ENCODE measurements around the gene USP48. TPM values are rescaled to one million over a fixed set of nuclear protein-coding genes. Genes with fewer than 3 reads are reported as not detected.

Gene USP48
- polyA plus RNA-seq, 2 of the 4 experiments (the other 2 are of a cell fraction) = 22.8 to 27.4 TPM

DNA sequence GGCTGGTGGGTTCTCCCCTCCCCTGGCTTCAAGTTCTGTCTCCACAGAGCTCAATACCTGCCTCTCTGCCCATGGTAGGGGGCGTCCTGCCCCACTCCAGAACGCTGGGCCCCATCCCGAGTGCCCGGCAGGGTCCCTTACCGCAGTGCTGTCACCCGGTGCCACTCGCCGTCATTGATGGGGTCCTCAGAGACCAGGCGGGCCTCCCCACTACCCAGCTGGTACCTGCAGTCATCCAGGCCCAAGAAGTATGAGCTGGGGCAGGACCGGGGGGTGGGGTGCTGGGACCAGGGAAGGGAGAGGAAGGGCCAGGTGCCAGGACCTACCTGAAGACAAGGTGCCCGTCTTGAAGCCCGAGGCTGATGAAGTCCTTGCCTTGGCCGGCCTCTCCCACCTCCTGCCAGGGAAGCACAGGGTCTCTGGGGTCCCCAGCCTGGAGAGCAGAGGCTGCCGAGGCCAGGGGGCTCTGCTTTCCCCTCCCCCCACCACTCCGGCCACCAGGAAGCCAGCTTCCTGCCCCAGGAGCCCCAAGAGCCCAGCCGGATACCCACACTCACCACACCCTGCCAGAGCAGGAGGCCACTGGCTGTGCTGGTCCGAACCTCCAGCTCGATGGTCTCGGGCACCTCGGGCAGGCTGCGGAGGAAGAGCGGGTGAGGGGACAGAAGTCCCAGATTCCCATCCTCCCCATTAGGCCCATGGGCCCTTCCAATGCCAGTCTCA, 41.2 kb upstream of the USP48 start:
- Histone ChIP-seq H3K9me3 (no peaks in the 10 kb centered on the region), H3K4me3 (no peak overlapping the region), H3K4me1 (no peaks in the 10 kb centered on the region), H3K27ac (no peak overlapping the region), H3K4me2 (no peak overlapping the region)
- FAIRE-seq = no peak
- TF ChIP-seq CBX8 (IDR thresholded peaks at IDR 0.05) = no peak
- TF ChIP-seq CHD4 (IDR thresholded peaks at IDR 0.05; ENCODE audit: borderline replicate concordance) = no peak
- no peak for TF ChIP-seq EHF (CRISPR knock-in tag; IDR thresholded peaks at IDR 0.05)
- TF ChIP-seq RFX5 (IDR thresholded peaks at IDR 0.05) = no peak
- TF ChIP-seq MYC (IDR thresholded peaks at IDR 0.05; ENCODE audit: borderline replicate concordance, low read length) = no peak
- TF ChIP-seq FOXS1 (CRISPR knock-in tag; IDR thresholded peaks at IDR 0.05) = no peak
- no peak for TF ChIP-seq SREBF2 (IDR thresholded peaks at IDR 0.05)
- no peak for TF ChIP-seq ZFP36 (IDR thresholded peaks at IDR 0.05; ENCODE audit: borderline replicate concordance, partially characterized antibody)
- TF ChIP-seq HOXA7 (CRISPR knock-in tag; IDR thresholded peaks at IDR 0.05) = no peak
- ChIA-PET CTCF (interaction anchor here (0.6 kb wide), 1 partner anchor 30 kb away, joined by 3 read pairs; no protein-coding TSS in a partner anchor), POLR2A (no interaction called here)
- WGBS (ENCODE audit: missing lambda C conversion rate) = 75% methylated on average over 4 of the region's 22 CpGs
- ATAC-seq = no peak
- DNase-seq (ENCODE audit: low read depth in 1 of 2, low spot score in 1 of 2) = no peak

DNA sequence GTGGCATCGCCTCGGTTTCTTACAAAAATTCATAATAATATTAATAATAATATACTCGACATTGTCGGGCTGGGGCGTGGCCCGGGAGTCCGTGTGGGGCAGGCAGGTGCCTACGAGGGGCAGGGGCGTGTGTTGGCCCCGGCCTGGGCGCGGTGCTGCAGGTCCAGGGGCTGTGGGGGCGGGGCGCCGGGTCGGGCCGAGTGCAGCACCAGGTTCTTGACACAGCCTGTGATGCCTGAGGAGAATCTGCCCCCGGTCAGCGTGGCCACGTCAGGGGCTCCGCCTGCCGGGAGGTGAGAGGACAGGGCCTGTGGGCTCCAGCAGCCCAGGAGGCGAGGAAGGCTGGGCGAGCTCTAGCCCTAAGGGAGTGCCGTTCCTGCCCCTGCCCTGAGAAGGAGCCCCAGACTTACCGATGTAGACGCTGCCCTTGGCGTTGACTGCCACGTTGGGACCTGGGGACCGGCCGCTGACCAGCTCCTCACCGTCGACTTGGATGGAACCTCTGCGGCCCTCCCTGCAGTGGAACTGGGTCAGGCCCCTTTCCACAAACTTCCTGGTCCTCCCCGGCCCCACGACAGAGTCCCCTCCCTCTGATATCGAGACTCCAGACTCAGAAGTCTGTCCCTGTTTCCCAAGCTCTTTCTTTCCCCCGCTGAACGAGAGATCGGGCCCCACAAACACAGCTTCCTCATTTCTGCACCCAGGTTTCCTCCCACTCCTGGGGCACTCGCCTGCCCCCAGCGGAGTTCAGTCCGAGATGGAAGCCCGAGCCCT, 40.4 kb upstream of the USP48 start:
- no peak for FAIRE-seq
- no peak overlapping the region for H3K4me2 ChIP-seq
- WGBS (ENCODE audit: missing lambda C conversion rate) = 92% methylated on average over 38 of the region's 44 CpGs
- no peak for DNase-seq (ENCODE audit: low read depth in 1 of 2, low spot score in 1 of 2)
- TF ChIP-seq FOXS1 (CRISPR knock-in tag; IDR thresholded peaks at IDR 0.05) (no peak), GATA3 (IDR thresholded peaks at IDR 0.05; ENCODE audit: borderline replicate concordance) (no peak), ZSCAN20 (CRISPR knock-in tag; IDR thresholded peaks at IDR 0.05) (no peak), CHD2 (IDR thresholded peaks at IDR 0.05; ENCODE audit: low read length, partially characterized antibody) (no peak), ZC3H11A (IDR thresholded peaks at IDR 0.05) (no peak), SREBF2 (IDR thresholded peaks at IDR 0.05) (no peak), RNF2 (IDR thresholded peaks at IDR 0.05; ENCODE audit: borderline replicate concordance, low read depth) (no peak), MYC (IDR thresholded peaks at IDR 0.05; ENCODE audit: borderline replicate concordance, low read length) (no peak), TFCP2L1 (CRISPR knock-in tag; IDR thresholded peaks at IDR 0.05) (no peak), EP300 (IDR thresholded peaks at IDR 0.05) (no peak), HOXB13 (CRISPR knock-in tag; IDR thresholded peaks at IDR 0.05; ENCODE audit: low read depth) (no peak), RFX5 (IDR thresholded peaks at IDR 0.05) (no peak)
- TF ChIP-seq, protein P1, sequence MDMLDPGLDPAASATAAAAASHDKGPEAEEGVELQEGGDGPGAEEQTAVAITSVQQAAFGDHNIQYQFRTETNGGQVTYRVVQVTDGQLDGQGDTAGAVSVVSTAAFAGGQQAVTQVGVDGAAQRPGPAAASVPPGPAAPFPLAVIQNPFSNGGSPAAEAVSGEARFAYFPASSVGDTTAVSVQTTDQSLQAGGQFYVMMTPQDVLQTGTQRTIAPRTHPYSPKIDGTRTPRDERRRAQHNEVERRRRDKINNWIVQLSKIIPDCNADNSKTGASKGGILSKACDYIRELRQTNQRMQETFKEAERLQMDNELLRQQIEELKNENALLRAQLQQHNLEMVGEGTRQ (IDR thresholded peaks at IDR 0.05) = no peak
- TF ChIP-seq, protein P2, sequence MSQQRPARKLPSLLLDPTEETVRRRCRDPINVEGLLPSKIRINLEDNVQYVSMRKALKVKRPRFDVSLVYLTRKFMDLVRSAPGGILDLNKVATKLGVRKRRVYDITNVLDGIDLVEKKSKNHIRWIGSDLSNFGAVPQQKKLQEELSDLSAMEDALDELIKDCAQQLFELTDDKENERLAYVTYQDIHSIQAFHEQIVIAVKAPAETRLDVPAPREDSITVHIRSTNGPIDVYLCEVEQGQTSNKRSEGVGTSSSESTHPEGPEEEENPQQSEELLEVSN (IDR thresholded peaks at IDR 0.05; ENCODE audit: borderline replicate concordance, low read depth) = no peak
- TF ChIP-seq, protein P3, sequence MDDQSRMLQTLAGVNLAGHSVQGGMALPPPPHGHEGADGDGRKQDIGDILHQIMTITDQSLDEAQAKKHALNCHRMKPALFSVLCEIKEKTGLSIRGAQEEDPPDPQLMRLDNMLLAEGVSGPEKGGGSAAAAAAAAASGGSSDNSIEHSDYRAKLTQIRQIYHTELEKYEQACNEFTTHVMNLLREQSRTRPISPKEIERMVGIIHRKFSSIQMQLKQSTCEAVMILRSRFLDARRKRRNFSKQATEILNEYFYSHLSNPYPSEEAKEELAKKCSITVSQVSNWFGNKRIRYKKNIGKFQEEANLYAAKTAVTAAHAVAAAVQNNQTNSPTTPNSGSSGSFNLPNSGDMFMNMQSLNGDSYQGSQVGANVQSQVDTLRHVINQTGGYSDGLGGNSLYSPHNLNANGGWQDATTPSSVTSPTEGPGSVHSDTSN (IDR thresholded peaks at IDR 0.05) = no peak
- TF ChIP-seq, protein P4, sequence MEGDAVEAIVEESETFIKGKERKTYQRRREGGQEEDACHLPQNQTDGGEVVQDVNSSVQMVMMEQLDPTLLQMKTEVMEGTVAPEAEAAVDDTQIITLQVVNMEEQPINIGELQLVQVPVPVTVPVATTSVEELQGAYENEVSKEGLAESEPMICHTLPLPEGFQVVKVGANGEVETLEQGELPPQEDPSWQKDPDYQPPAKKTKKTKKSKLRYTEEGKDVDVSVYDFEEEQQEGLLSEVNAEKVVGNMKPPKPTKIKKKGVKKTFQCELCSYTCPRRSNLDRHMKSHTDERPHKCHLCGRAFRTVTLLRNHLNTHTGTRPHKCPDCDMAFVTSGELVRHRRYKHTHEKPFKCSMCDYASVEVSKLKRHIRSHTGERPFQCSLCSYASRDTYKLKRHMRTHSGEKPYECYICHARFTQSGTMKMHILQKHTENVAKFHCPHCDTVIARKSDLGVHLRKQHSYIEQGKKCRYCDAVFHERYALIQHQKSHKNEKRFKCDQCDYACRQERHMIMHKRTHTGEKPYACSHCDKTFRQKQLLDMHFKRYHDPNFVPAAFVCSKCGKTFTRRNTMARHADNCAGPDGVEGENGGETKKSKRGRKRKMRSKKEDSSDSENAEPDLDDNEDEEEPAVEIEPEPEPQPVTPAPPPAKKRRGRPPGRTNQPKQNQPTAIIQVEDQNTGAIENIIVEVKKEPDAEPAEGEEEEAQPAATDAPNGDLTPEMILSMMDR (IDR thresholded peaks at IDR 0.05) = no peak
- no peak for ATAC-seq
- H3K4me1 ChIP-seq = no peaks in the 10 kb centered on the region
- H3K9me3 ChIP-seq = no peaks in the 10 kb centered on the region
- H3K27ac ChIP-seq = no peak overlapping the region
- ChIA-PET CTCF (interaction anchor here (1.1 kb wide), 1 partner anchor 17 kb away, joined by 4 read pairs; no protein-coding TSS in a partner anchor), POLR2A (no interaction called here)
- H3K4me3 ChIP-seq = no peak overlapping the region
